H9 (cell line): ENCODE results near the gene NADK. TPM values are rescaled to one million over a fixed set of nuclear protein-coding genes. Genes with fewer than 3 reads are reported as not detected.

Source experiments
- DNase-seq: peaks from one replicate; pipeline ENCODE4 v3.0.0-alpha.2; 2017
- H2AFZ ChIP-seq: one replicate; pipeline ENCODE4 v1.6.1; 2013; ENCODE audit warnings: mild to moderate bottlenecking, low read length, control low read depth, moderate library complexity
- H2AK5ac ChIP-seq: 2 replicates; pipeline ENCODE4 v1.6.1; 2013; ENCODE audit warnings: low read length, control low read depth, mixed read lengths; ENCODE audit not compliant: insufficient read length
- H2BK120ac ChIP-seq: one replicate; pipeline ENCODE4 v1.6.1; 2013; ENCODE audit warnings: low read depth, mild to moderate bottlenecking, low read length, control low read depth, inconsistent platforms; ENCODE audit not compliant: poor library complexity, severe bottlenecking
- H2BK12ac ChIP-seq: 2 replicates; pipeline ENCODE4 v1.6.1; 2013; ENCODE audit warnings: low read length, control low read depth, mixed read lengths, low read depth; ENCODE audit not compliant: insufficient read length
- H2BK15ac ChIP-seq: 2 replicates; pipeline ENCODE4 v1.6.1; 2013; ENCODE audit warnings: low read depth, low read length, control low read depth
- H2BK20ac ChIP-seq: one replicate; pipeline ENCODE4 v1.6.1; 2013; ENCODE audit warnings: low read depth, mild to moderate bottlenecking, low read length, control low read depth, inconsistent platforms; ENCODE audit not compliant: poor library complexity, severe bottlenecking
- H2BK5ac ChIP-seq: 2 replicates; pipeline ENCODE4 v1.6.1; 2013; ENCODE audit warnings: low read length, control low read depth, mixed read lengths; ENCODE audit not compliant: insufficient read length
- H3K14ac ChIP-seq: 2 replicates; pipeline ENCODE4 v1.6.1; 2013; ENCODE audit warnings: low read length, control low read depth; ENCODE audit not compliant: insufficient read depth
- H3K18ac ChIP-seq: 2 replicates; pipeline ENCODE4 v1.6.1; 2013; ENCODE audit warnings: low read depth, mild to moderate bottlenecking, mixed read lengths, low read length, control low read depth; ENCODE audit not compliant: insufficient read length
- H3K23ac ChIP-seq: 2 replicates; pipeline ENCODE4 v1.6.1; 2013; ENCODE audit warnings: low read length, control low read depth, mixed read lengths, low read depth; ENCODE audit not compliant: insufficient read length
- H3K23me2 ChIP-seq: 2 replicates; pipeline ENCODE4 v1.6.1; 2013; ENCODE audit warnings: low read depth, mild to moderate bottlenecking, mixed read lengths, low read length, control low read depth; ENCODE audit not compliant: insufficient read length, poor library complexity, severe bottlenecking
- H3K27ac ChIP-seq: 2 replicates; pipeline ENCODE4 v1.5.1; 2013; ENCODE audit warnings: low read length, control low read depth, mixed read lengths, low read depth; ENCODE audit not compliant: insufficient read length
- H3K27me3 ChIP-seq: 2 replicates; pipeline ENCODE4 v1.6.1; 2013; ENCODE audit warnings: low read length, control low read depth, inconsistent platforms; ENCODE audit not compliant: insufficient read depth
- H3K4ac ChIP-seq: 2 replicates; pipeline ENCODE4 v1.6.1; 2013; ENCODE audit warnings: low read depth, mild to moderate bottlenecking, control low read depth, inconsistent platforms, low read length, moderate library complexity
- H3K4me1 ChIP-seq: 2 replicates; pipeline ENCODE4 v1.6.1; 2013; ENCODE audit warnings: low read length, control low read depth, inconsistent platforms; ENCODE audit not compliant: insufficient read depth
- H3K4me2 ChIP-seq: 2 replicates; pipeline ENCODE4 v1.6.1; 2013; ENCODE audit warnings: low read length, control low read depth, mixed read lengths; ENCODE audit not compliant: insufficient read length, insufficient read depth
- H3K56ac ChIP-seq: 2 replicates; pipeline ENCODE4 v1.6.1; 2013; ENCODE audit warnings: low read depth, mild to moderate bottlenecking, mixed read lengths, low read length, control low read depth; ENCODE audit not compliant: insufficient read length
- H3K79me1 ChIP-seq: 2 replicates; pipeline ENCODE4 v1.6.1; 2013; ENCODE audit warnings: low read depth, mild to moderate bottlenecking, moderate library complexity, low read length, control low read depth, inconsistent platforms; ENCODE audit not compliant: insufficient read depth, poor library complexity, severe bottlenecking
- H3K79me2 ChIP-seq: 2 replicates; pipeline ENCODE4 v1.6.1; 2013; ENCODE audit warnings: low read length, control low read depth, inconsistent platforms; ENCODE audit not compliant: insufficient read depth
- H3K9ac ChIP-seq: 2 replicates; pipeline ENCODE4 v1.6.1; 2013; ENCODE audit warnings: low read length, control low read depth, mixed read lengths; ENCODE audit not compliant: insufficient read length; ENCODE audit errors: extremely low read depth
- H3K9me3 ChIP-seq: one replicate; pipeline ENCODE4 v1.6.1; 2013; ENCODE audit warnings: low read depth, low read length, inconsistent platforms; ENCODE audit not compliant: control insufficient read depth
- H3T11ph ChIP-seq: one replicate; pipeline ENCODE4 v1.6.1; 2013; ENCODE audit warnings: mild to moderate bottlenecking, low read length, control low read depth, inconsistent platforms
- H4K20me1 ChIP-seq: one replicate; pipeline ENCODE4 v1.6.1; 2013; ENCODE audit not compliant: control insufficient read depth, insufficient read length, insufficient read depth
- H4K5ac ChIP-seq: 2 replicates; pipeline ENCODE4 v1.6.1; 2013; ENCODE audit warnings: low read depth, mild to moderate bottlenecking, mixed read lengths, low read length, control low read depth; ENCODE audit not compliant: insufficient read length
- H4K8ac ChIP-seq: replicated peaks from 2 replicates; pipeline ENCODE4 v1.6.1; 2013; ENCODE audit warnings: low read length, control low read depth, mixed read lengths, low read depth; ENCODE audit not compliant: insufficient read length
- H4K91ac ChIP-seq: 2 replicates; pipeline ENCODE4 v1.6.1; 2013; ENCODE audit warnings: low read depth, mild to moderate bottlenecking, moderate library complexity, mixed read lengths, low read length, control low read depth; ENCODE audit not compliant: insufficient read length
- H3K27ac Mint-ChIP-seq, 3 experiments: 2 replicates in 2 of 3; 3 replicates in 1 of 3; pipeline ENCODE4 v1.8.0; 2020 to 2021; ENCODE audit warnings: mixed read lengths in 3 of 3, mild to moderate bottlenecking in 1 of 3, moderate library complexity in 1 of 3
- H3K27me3 Mint-ChIP-seq: 2 replicates; pipeline ENCODE4 v1.8.0; 2021; ENCODE audit warnings: low read depth, mild to moderate bottlenecking, moderate library complexity, mixed read lengths
- H3K36me3 Mint-ChIP-seq, 3 experiments: 2 replicates in 2 of 3; 3 replicates in 1 of 3; pipeline ENCODE4 v1.8.0; 2020 to 2021; ENCODE audit warnings: low read depth in 3 of 3, mixed read lengths in 3 of 3; ENCODE audit not compliant: insufficient read depth in 1 of 3
- H3K4me1 Mint-ChIP-seq, 2 experiments: 2 replicates each; pipeline ENCODE4 v1.8.0; 2020; ENCODE audit warnings: mixed read lengths in 2 of 2
- H3K4me3 Mint-ChIP-seq, 2 experiments: 2 replicates in 1 of 2; 3 replicates in 1 of 2; pipeline ENCODE4 v1.8.0; 2020 to 2021; ENCODE audit warnings: mild to moderate bottlenecking in 2 of 2, mixed read lengths in 2 of 2, moderate library complexity in 1 of 2
- H3K9me3 Mint-ChIP-seq, 2 experiments: 2 replicates in 1 of 2; 3 replicates in 1 of 2; pipeline ENCODE4 v1.8.0; 2020; ENCODE audit warnings: mild to moderate bottlenecking in 2 of 2, mixed read lengths in 2 of 2, moderate library complexity in 1 of 2
- CTCF ChIP-seq: fragments of 200-600 bp; sonication (generic); conservative IDR thresholded peaks from 3 replicates; pipeline ENCODE4 v1.8.0; 2021; ENCODE audit warnings: antibody characterized with exemption, mild to moderate bottlenecking
- WGBS: extraction: QIAGEN DNeasy Blood & Tissue Kit; methylation state at CpG from one replicate; pipeline ENCODE4 v1.1.7; 2013; ENCODE audit warnings: missing lambda C conversion rate, low lambda C conversion rate, mixed read lengths; ENCODE audit not compliant: insufficient read length; ENCODE audit errors: extremely low coverage; 5-methylcytosine and 5-hydroxymethylcytosine counted together
- total RNA-seq: library from RNA; stranded (reverse); gene quantifications from 2 replicates; pipeline ENCODE4 v1.2.1, GENCODE V29; 2021

Gene NADK
- total RNA-seq, 1 experiment from 2014 or later = 105 TPM

GRCh38 chr1:1755426-1755825, 22.8 kb downstream of the NADK start:
- no peak overlapping the region for H2AFZ ChIP-seq
- no peaks in the 10 kb centered on the region for H3K4me1 ChIP-seq
- WGBS = no CpG with 5 or more reads among the region's 19 CpGs
- no peak overlapping the region for H3K27ac Mint-ChIP-seq
- no peaks in the 10 kb centered on the region; a peak in 1 of 5 replicates for H3K9me3 Mint-ChIP-seq
- H3K23ac ChIP-seq = no peak overlapping the region
- H3K79me2 ChIP-seq = no peaks in the 10 kb centered on the region; the same call in 1 of the 2 replicates
- H4K20me1 ChIP-seq = no peaks in the 10 kb centered on the region
- no peak overlapping the region for H3K4ac ChIP-seq
- no peak overlapping the region for H2BK12ac ChIP-seq
- H2BK120ac ChIP-seq = no peak overlapping the region
- peaks cover 30 to 65% (median 62%) of the 10 kb centered on the region in 3 experiments; a peak in 6 of 7 replicates for H3K36me3 Mint-ChIP-seq
- H4K5ac ChIP-seq = no peak overlapping the region
- no peak overlapping the region for H2BK15ac ChIP-seq
- H3K4me1 Mint-ChIP-seq = no peaks in the 10 kb centered on the region; a peak in 2 of 4 replicates
- no peak for DNase-seq
- H3K18ac ChIP-seq = no peak overlapping the region
- H3K14ac ChIP-seq = no peak overlapping the region
- no peak overlapping the region for H2BK20ac ChIP-seq
- no peak overlapping the region for H3K4me2 ChIP-seq
- no peak overlapping the region for H4K8ac ChIP-seq
- no peak overlapping the region for H3K4me3 Mint-ChIP-seq
- H3K56ac ChIP-seq = no peak overlapping the region
- no peak overlapping the region for H3T11ph ChIP-seq
- no peaks in the 10 kb centered on the region for H3K9me3 ChIP-seq
- no peak overlapping the region for H3K9ac ChIP-seq
- no peak for TF ChIP-seq CTCF
- no peak overlapping the region for H4K91ac ChIP-seq
- H3K27ac ChIP-seq = no peak overlapping the region
- H3K79me1 ChIP-seq = peaks cover 6% of the 10 kb centered on the region
- H2BK5ac ChIP-seq = no peak overlapping the region
- H2AK5ac ChIP-seq = no peak overlapping the region
- no peaks in the 10 kb centered on the region for H3K27me3 ChIP-seq
- H3K23me2 ChIP-seq = no peaks in the 10 kb centered on the region
- no peaks in the 10 kb centered on the region; the same call in 1 of the 2 replicates for H3K27me3 Mint-ChIP-seq
